CD4-positive, alpha-beta T cell treated with Interferon alpha-2 for 1 hour (primary cell): ENCODE measurements around the gene CHRDL2.
"Not testable (repeated sequence)": the region's sequence is repeated elsewhere in the genome, so short reads cannot be mapped to it uniquely, and the experiment has no call there.

Source experiments
- DNase-seq, 2 donors: peaks; one replicate each; pipeline ENCODE4 v3.0.0-alpha.2; 2020 to 2022

CHRDL2 gene

GRCh38 chr11:74669211-74670160, 61.7 kb downstream of the CHRDL2 start:
- no peak for DNase-seq

GRCh38 chr11:74663315-74663714, 67.9 kb downstream of the CHRDL2 start:
- DNase-seq: no peak

GRCh38 chr11:74662487-74663103, 68.6 kb downstream of the CHRDL2 start:
- no peak for DNase-seq

GRCh38 chr11:74659124-74659523, 72.1 kb downstream of the CHRDL2 start:
- DNase-seq: not testable (repeated sequence)

GRCh38 chr11:74654976-74655375, 76.2 kb downstream of the CHRDL2 start:
- no peak for DNase-seq

GRCh38 chr11:74650498-74650897, 80.7 kb downstream of the CHRDL2 start:
- DNase-seq: no peak

- DNase-seq: no peak
Measured at GRCh38 chr11:74648894-74649293, 82.3 kb downstream of the CHRDL2 start.

- no peak for DNase-seq
Measured at GRCh38 chr11:74647831-74648230, 83.4 kb downstream of the CHRDL2 start.

GRCh38 chr11:74647404-74647803, 83.8 kb downstream of the CHRDL2 start:
- no peak for DNase-seq

GRCh38 chr11:74646954-74647353, 84.3 kb downstream of the CHRDL2 start:
- DNase-seq: no peak
